H54 (cell line): ENCODE data around the gene CC2D2A.

Experiments
- DNase-seq: peaks from one replicate; pipeline ENCODE4 v3.0.0; 2011; ENCODE audit warnings: low spot score, mixed read lengths; ENCODE audit not compliant: insufficient read length
- FAIRE-seq: peaks from 3 replicates; lab custom pipeline; 2011; peaks lifted over from hg19 to GRCh38; lab: Jason Lieb, UNC
- POLR2A ChIP-seq: IDR thresholded peaks from 2 replicates; pipeline ENCODE4 v1.6.1; 2011; ENCODE audit warnings: low read depth, mild to moderate bottlenecking, low read length

CC2D2A gene

DNA sequence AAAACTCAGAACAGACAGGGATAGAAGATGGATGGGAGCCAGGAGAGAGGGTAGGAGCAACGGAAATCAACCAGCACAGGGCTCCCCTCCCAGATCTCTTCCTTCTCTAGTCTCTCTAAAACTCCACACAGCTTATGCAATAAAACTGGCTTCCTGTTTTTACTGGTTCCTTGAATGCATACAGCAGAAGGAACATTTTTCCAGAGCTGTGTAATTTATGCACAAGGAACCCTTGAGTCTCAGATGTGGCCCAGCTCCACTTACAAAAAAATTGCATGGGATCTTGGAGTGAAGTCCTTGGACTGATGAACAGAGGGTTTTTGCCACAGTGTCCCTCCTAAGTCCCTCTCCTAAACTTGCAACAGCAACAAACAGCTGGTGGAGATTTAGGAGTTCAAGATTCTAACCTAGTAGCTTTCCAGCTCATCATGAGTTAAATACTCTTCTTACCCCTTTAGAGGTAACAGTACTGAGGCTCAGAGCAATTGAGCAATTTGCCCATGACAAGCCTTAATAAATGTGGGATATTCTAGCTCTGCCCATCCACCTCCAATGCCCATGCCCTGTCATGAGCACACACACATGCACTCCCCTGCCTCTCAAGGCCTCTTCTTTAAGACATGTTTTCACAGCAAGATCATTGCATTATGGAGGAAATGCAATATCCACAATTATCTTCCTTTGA lies 18.4 kb upstream of the CC2D2A start:
- no peak for DNase-seq
- no peak for FAIRE-seq
- TF ChIP-seq POLR2A: no peak

- FAIRE-seq (peak; percentile 81), DNase-seq (peak; percentile 26)
- no peak for TF ChIP-seq POLR2A
These were observed 17.6 kb upstream of the CC2D2A start for GRCh38 chr4:15451866-15452765.

DNA sequence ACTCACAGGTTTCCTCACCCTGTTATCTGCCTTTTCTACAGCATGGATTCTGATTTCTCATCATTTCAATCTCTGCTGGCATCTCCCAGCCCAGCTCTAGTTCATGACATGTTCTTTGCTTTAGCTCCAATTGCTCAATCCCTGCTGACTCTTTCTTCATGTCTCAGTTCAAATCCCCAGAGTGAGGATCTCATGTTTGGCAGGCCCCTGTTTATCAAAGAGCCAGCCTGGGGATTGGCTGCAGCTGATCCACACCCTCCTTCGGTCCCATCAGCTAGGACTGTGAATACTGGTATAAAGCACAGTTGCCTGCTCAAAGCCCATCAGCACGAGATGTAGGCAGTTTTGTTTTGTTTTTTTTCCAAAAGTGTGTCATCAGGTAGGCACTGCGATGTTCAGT lies 14.4 kb upstream of the CC2D2A start:
- TF ChIP-seq POLR2A: no peak
- DNase-seq (no peak), FAIRE-seq (no peak)

- FAIRE-seq: no peak
- no peak for DNase-seq
- no peak for TF ChIP-seq POLR2A
These were observed 12.1 kb upstream of the CC2D2A start for GRCh38 chr4:15457406-15458201.

GRCh38 chr4:15458616-15459015 lies 11.1 kb upstream of the CC2D2A start:
- DNase-seq (no peak), FAIRE-seq (no peak)
- no peak for TF ChIP-seq POLR2A

- DNase-seq (no peak), FAIRE-seq (no peak)
- TF ChIP-seq POLR2A: no peak
These were observed 10.0 kb upstream of the CC2D2A start for GRCh38 chr4:15459706-15460105.

DNA sequence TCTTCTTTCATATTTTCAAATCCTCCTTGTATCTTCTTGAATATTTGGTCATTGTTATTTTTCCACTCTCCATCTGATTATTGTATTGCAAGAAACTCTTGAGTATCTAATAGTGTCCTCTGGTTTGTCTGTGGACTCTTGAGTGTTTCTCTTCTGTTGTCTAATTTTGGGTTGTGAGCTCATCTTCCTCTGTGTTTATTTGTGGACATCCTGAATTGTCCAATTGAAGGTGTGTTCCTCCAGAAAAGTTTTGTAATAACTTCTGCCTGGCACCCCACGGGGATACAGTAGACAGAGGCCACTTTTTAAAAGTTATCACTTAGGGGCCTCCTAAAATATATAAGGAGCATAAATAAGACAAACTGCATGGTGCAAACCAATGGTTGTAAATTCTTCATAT lies 3.1 kb upstream of the CC2D2A start:
- DNase-seq: no peak
- no peak for FAIRE-seq
- TF ChIP-seq POLR2A: no peak

GRCh38 chr4:15470128-15470475 lies 420 bp downstream of the CC2D2A start:
- FAIRE-seq (peak; percentile 41), DNase-seq (no peak)
- TF ChIP-seq POLR2A: no peak

DNA sequence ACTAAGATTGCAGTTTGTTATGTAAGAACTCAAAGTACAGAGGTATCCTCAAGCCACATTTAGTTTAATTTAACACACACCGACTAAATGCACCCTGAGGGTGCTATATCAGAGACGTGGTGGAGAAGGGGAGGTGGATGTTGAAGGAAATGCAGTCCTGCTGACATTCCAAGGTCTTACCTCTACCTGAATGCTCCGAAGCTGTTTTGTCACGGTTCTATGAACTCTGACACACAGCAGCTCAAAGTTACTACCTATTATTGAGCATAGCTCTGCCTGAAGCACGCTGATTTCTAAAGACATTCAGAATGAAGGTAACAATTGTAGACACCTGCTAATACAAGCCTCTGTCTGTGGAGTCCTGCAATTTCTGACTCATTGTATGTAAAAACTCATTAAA lies 6.7 kb downstream of the CC2D2A start:
- no peak for DNase-seq
- no peak for TF ChIP-seq POLR2A
- no peak for FAIRE-seq

GRCh38 chr4:15478724-15479088 lies 9.0 kb downstream of the CC2D2A start:
- FAIRE-seq: no peak
- no peak for TF ChIP-seq POLR2A
- no peak for DNase-seq

GRCh38 chr4:15479089-15479912 lies 9.6 kb downstream of the CC2D2A start:
- TF ChIP-seq POLR2A: 0 out of 2 replicates have a peak, but pooled peaks have one; percentile 6
- FAIRE-seq (peak; percentile 6), DNase-seq (peak; percentile 24)

- FAIRE-seq (no peak), DNase-seq (no peak)
These were observed 10.2 kb downstream of the CC2D2A start for GRCh38 chr4:15479913-15480185.

DNA sequence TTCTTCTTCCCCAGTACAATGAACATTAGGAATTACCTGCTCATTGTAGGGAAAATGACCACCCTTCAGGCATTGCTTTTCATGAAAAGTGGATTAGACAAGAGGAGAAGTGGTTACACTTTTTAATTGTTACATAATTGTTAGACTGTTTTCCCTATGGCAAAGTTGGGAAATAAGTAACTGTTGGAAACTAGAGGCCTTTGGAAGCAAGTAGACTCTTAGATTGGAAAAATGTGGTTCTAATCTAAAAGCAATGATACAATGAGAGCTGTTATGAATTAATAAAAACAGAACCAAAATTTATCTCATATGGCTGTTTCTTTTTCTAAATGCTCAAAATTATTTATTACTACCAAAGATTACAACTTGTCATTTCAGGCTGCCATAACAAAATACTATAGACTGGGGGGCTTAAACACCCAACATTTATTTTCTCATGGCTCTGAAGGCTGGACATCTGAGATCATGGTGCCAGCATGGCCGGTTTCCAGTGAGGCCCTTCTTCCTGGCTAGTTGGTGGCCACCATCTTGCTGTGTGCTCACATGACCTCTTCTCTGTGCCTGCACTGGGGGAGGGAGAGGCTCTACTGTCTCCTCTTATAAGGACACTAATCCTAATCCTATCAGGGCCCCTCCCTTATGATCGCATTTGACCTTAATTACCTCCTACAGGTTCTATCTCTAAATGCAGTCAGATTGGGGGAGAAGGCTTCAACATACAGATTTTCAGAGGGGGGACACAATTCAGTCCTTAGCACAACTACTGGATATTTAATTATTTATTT lies 12.5 kb downstream of the CC2D2A start:
- no peak for TF ChIP-seq POLR2A

More at GRCh38 chr4:15479913-15480185, 10.2 kb downstream of the CC2D2A start:
- TF ChIP-seq POLR2A: no peak

More for the DNA sequence above, 12.5 kb downstream of the CC2D2A start:
- DNase-seq: no peak
- no peak for FAIRE-seq
